ENCODE data around the gene PRPSAP2. TPM values are rescaled to one million over a fixed set of nuclear protein-coding genes. Genes with fewer than 3 reads are reported as not detected.

The PRPSAP2 gene
- total and polyA plus RNA-seq, 2 of the 8 experiments (the other 6 are each of a cell fraction or from before 2014, with no cell fraction given): 28.7 to 50.5 TPM

Small RNA genes lying within 50 kb of the gene (small RNA-seq; reads per million reads assigned to genes)
- not detected for gene RF00324 (ENCODE audit: insufficient read depth)

Other genes starting within 250 kb of the PRPSAP2 start
- gene TBC1D28, start 213.7 kb upstream of the PRPSAP2 start, total RNA-seq (2021; fragmentation: NEBNext Ultra II Directional; extraction: Animal tissue kit (Norgen Biotek cat#: 25700)): not detected in 2 replicates
- gene TBC1D28, start 213.7 kb upstream of the PRPSAP2 start, polyA plus RNA-seq (2011; rRNA removed): 0.09 TPM in 1 of 2 replicates, not detected in the other
- 12.4 and 13.3 TPM in 2 replicates for gene FOXO3B, start 175.8 kb upstream of the PRPSAP2 start, total RNA-seq (2021; fragmentation: NEBNext Ultra II Directional; extraction: Animal tissue kit (Norgen Biotek cat#: 25700))
- gene FOXO3B, start 175.8 kb upstream of the PRPSAP2 start, polyA plus RNA-seq (2011; rRNA removed): 13.7 and 19.8 TPM in 2 replicates
- not detected in 2 replicates for gene FBXW10, start 114.1 kb upstream of the PRPSAP2 start, total RNA-seq (2021; fragmentation: NEBNext Ultra II Directional; extraction: Animal tissue kit (Norgen Biotek cat#: 25700))
- gene FBXW10, start 114.1 kb upstream of the PRPSAP2 start, polyA plus RNA-seq (2011; rRNA removed): not detected in 2 replicates
- 21.1 and 22.7 TPM in 2 replicates for gene TVP23B, start 76.9 kb upstream of the PRPSAP2 start, total RNA-seq (2021; fragmentation: NEBNext Ultra II Directional; extraction: Animal tissue kit (Norgen Biotek cat#: 25700))
- gene TVP23B, start 76.9 kb upstream of the PRPSAP2 start, polyA plus RNA-seq (2011; rRNA removed): 5.5 and 11.5 TPM in 2 replicates
- gene SLC5A10, start 94.0 kb downstream of the PRPSAP2 start, total RNA-seq (2021; fragmentation: NEBNext Ultra II Directional; extraction: Animal tissue kit (Norgen Biotek cat#: 25700)): 0.11 TPM in 1 of 2 replicates, not detected in the other
- 0.05 and 0.11 TPM in 2 replicates for gene SLC5A10, start 94.0 kb downstream of the PRPSAP2 start, polyA plus RNA-seq (2011; rRNA removed)
- 28.7 and 29.0 TPM in 2 replicates for gene FAM83G, start 146.6 kb downstream of the PRPSAP2 start, total RNA-seq (2021; fragmentation: NEBNext Ultra II Directional; extraction: Animal tissue kit (Norgen Biotek cat#: 25700))
- gene FAM83G, start 146.6 kb downstream of the PRPSAP2 start, polyA plus RNA-seq (2011; rRNA removed): 15.4 and 21.3 TPM in 2 replicates
- gene GRAP, start 188.8 kb downstream of the PRPSAP2 start, total RNA-seq (2021; fragmentation: NEBNext Ultra II Directional; extraction: Animal tissue kit (Norgen Biotek cat#: 25700)): 0.24 and 0.29 TPM in 2 replicates
- 0.18 and 0.24 TPM in 2 replicates for gene GRAP, start 188.8 kb downstream of the PRPSAP2 start, polyA plus RNA-seq (2011; rRNA removed)

All from H1 (cell line).